GM10266 (cell line): ENCODE results near the gene BMPR2.

Experiments used
- DNase-seq: peaks from one replicate; pipeline ENCODE4 v3.0.0; 2012; ENCODE audit errors: extremely low spot score
- CTCF ChIP-seq: IDR thresholded peaks from 2 replicates; pipeline ENCODE4 v1.5.1; 2012; ENCODE audit warnings: mild to moderate bottlenecking, low read depth; ENCODE audit not compliant: control insufficient read depth, insufficient read depth; ENCODE audit errors: missing control alignments

BMPR2 gene

GRCh38 chr2:202418027-202418426, 41.9 kb downstream of the BMPR2 start:
- DNase-seq: no peak
- TF ChIP-seq CTCF: no peak

GRCh38 chr2:202418511-202418910, 42.4 kb downstream of the BMPR2 start:
- TF ChIP-seq CTCF: no peak
- no peak for DNase-seq

- TF ChIP-seq CTCF: no peak
- DNase-seq: no peak
Measured at GRCh38 chr2:202423139-202423538, 47.0 kb downstream of the BMPR2 start.

GRCh38 chr2:202425036-202425435, 48.9 kb downstream of the BMPR2 start:
- no peak for TF ChIP-seq CTCF
- no peak for DNase-seq

GRCh38 chr2:202426751-202427150, 50.6 kb downstream of the BMPR2 start:
- no peak for DNase-seq
- no peak for TF ChIP-seq CTCF

GRCh38 chr2:202429164-202429980, 53.2 kb downstream of the BMPR2 start:
- DNase-seq: no peak
- no peak for TF ChIP-seq CTCF

GRCh38 chr2:202432776-202433175, 56.6 kb downstream of the BMPR2 start:
- TF ChIP-seq CTCF: no peak
- DNase-seq: no peak
